B cell (primary cell): ENCODE results near the gene GALNT17. TPM values are rescaled to one million over a fixed set of nuclear protein-coding genes. Genes with fewer than 3 reads are reported as not detected.

Experiments
- ATAC-seq: fragments of 200-7000 bp; cut with Tn5 transposase; one replicate; pipeline ENCODE4 v1.10.0; 2021; ENCODE audit warnings: low read depth, mild to moderate bottlenecking, moderate number of reproducible peaks, moderate library complexity
- CTCF ChIA-PET: fragments of 350-600 bp; sonication (Branson Sonifier 250); formaldehyde crosslinking; loops from one replicate; lab custom pipeline; 2021; ENCODE audit warnings: antibody characterized with exemption, inconsistent platforms; lab: Charles Lee
- POLR2A ChIA-PET: fragments of 350-600 bp; sonication (Branson Sonifier 250); formaldehyde crosslinking; loops from one replicate; lab custom pipeline; 2021; ENCODE audit warnings: antibody characterized with exemption; lab: Charles Lee
- DNase-seq: peaks from one replicate; pipeline ENCODE4 v3.0.0; 2013
- H2AFZ ChIP-seq: 2 replicates; pipeline ENCODE4 v1.6.1; 2012; ENCODE audit warnings: mild to moderate bottlenecking, low read depth, low read length; ENCODE audit not compliant: insufficient read depth, poor library complexity, severe bottlenecking
- H3K27ac ChIP-seq, 2 donors: 1 replicate in 1 of 2; 2 replicates in 1 of 2; pipeline ENCODE4 v1.5.1; 2012 to 2013; ENCODE audit warnings: low read length in 2 of 2, mild to moderate bottlenecking in 2 of 2, moderate library complexity in 1 of 2
- H3K27me3 ChIP-seq, 4 experiments: fragments of 200-600 bp in 1 of 4; sonication (generic) in 1 of 4; replicated peaks in 1 of 4; 1 replicate in 2 of 4; 2 replicates in 2 of 4; pipeline versions ENCODE4 v1.6.1 to v1.7.0; 2013 to 2016; ENCODE audit warnings: low read length in 3 of 4, mild to moderate bottlenecking in 2 of 4, mixed read lengths in 1 of 4, moderate library complexity in 1 of 4; ENCODE audit not compliant: insufficient read depth in 4 of 4, control insufficient read depth in 3 of 4; ENCODE audit errors: control extremely low read depth in 1 of 4
- H3K36me3 ChIP-seq, 2 experiments: replicated peaks in 1 of 2; 1 replicate in 1 of 2; 2 replicates in 1 of 2; pipeline versions ENCODE4 v1.6.1 to v1.7.1; 2013; ENCODE audit warnings: low read length in 1 of 2; ENCODE audit not compliant: insufficient read depth in 2 of 2, control insufficient read depth in 1 of 2; ENCODE audit errors: control extremely low read depth in 1 of 2, extremely low read depth in 1 of 2
- H3K4me1 ChIP-seq, 2 donors: fragments of 200-600 bp in 1 of 2; sonication (generic) in 1 of 2; 1 replicate in 1 of 2; 2 replicates in 1 of 2; pipeline versions ENCODE4 v1.5.1 to v1.6.1; 2013 to 2017; ENCODE audit warnings: low read length in 2 of 2; ENCODE audit not compliant: control insufficient read depth in 2 of 2, insufficient read depth in 2 of 2
- H3K4me2 ChIP-seq: replicated peaks from 2 replicates; pipeline ENCODE3; 2012; ENCODE audit warnings: mild to moderate bottlenecking, low read depth, low read length; ENCODE audit not compliant: poor library complexity, severe bottlenecking
- H3K4me3 ChIP-seq, 5 experiments: fragments of 200-600 bp in 1 of 5; sonication (generic) in 1 of 5; 1 replicate in 3 of 5; 2 replicates in 2 of 5; pipeline versions ENCODE4 v1.5.1 to v1.7.0; 2011 to 2016; ENCODE audit warnings: low read length in 4 of 5, mild to moderate bottlenecking in 4 of 5, low read depth in 2 of 5, control low read depth in 1 of 5, moderate library complexity in 1 of 5; ENCODE audit not compliant: insufficient read depth in 1 of 5; ENCODE audit errors: control extremely low read depth in 1 of 5, extremely low read depth in 1 of 5
- H3K79me2 ChIP-seq: fragments of 200-600 bp; sonication (generic); one replicate; pipeline ENCODE4 v1.6.0; 2016; ENCODE audit warnings: low read length; ENCODE audit not compliant: control insufficient read depth, insufficient read depth
- H3K9ac ChIP-seq: fragments of 200-600 bp; sonication (generic); 2 replicates; pipeline ENCODE4 v1.6.1; 2017; ENCODE audit warnings: mild to moderate bottlenecking, low read length, moderate library complexity
- H3K9me3 ChIP-seq, 3 donors: one replicate each; pipeline versions ENCODE4 v1.6.1 to v1.7.1; 2013; ENCODE audit warnings: low read length in 2 of 3; ENCODE audit not compliant: control insufficient read depth in 2 of 3, insufficient read depth in 1 of 3; ENCODE audit errors: control extremely low read depth in 1 of 3
- H4K20me1 ChIP-seq: 2 replicates; pipeline ENCODE4 v1.6.0; 2012; ENCODE audit warnings: mild to moderate bottlenecking, low read length; ENCODE audit not compliant: insufficient read depth, control insufficient read depth, poor library complexity, severe bottlenecking
- H3K27ac Mint-ChIP-seq: one replicate; pipeline ENCODE4 v1.8.0; 2021; ENCODE audit warnings: mixed read lengths
- H3K27me3 Mint-ChIP-seq: one replicate; pipeline ENCODE4 v1.8.0; 2021; ENCODE audit warnings: mixed read lengths
- H3K4me1 Mint-ChIP-seq: one replicate; pipeline ENCODE4 v1.8.0; 2021; ENCODE audit warnings: mixed read lengths
- H3K4me3 Mint-ChIP-seq: one replicate; pipeline ENCODE4 v1.8.0; 2021; ENCODE audit warnings: mixed read lengths
- H3K9me3 Mint-ChIP-seq: one replicate; pipeline ENCODE4 v1.8.0; 2022; ENCODE audit warnings: mixed read lengths; ENCODE audit not compliant: insufficient read depth
- CTCF ChIP-seq: fragments of 200-600 bp; IDR thresholded peaks from one replicate; pipeline ENCODE4 v1.8.0; 2022; ENCODE audit warnings: antibody characterized with exemption, mild to moderate bottlenecking
- EZH2 ChIP-seq: IDR thresholded peaks from 2 replicates; pipeline ENCODE4 v1.6.1; 2012; ENCODE audit warnings: borderline replicate concordance, low read depth, mild to moderate bottlenecking, moderate library complexity, low read length; ENCODE audit not compliant: insufficient read depth, poor library complexity, severe bottlenecking
- WGBS: methylation state at CpG from one replicate; pipeline ENCODE4 v1.1.5; 2013; ENCODE audit warnings: missing lambda C conversion rate; ENCODE audit not compliant: insufficient coverage; 5-methylcytosine and 5-hydroxymethylcytosine counted together
- intact Hi-C: fragments of 100-400 bp; cut with micrococcal nuclease; formaldehyde crosslinking; loops from one replicate; pipeline ENCODE4 v1.10.0; 2022
- polyA plus RNA-seq: library from polyadenylated mRNA; depleted of rRNA; stranded (reverse); fragments of >200 nt; gene quantifications from 2 replicates; pipeline ENCODE4 v1.2.3, GENCODE V29; 2012
- total RNA-seq, 2 donors: library from RNA; stranded (reverse); fragments of 120-200 nt in 1 of 2; gene quantifications; 1 replicate in 1 of 2; 2 replicates in 1 of 2; pipeline versions ENCODE4 v1.2.3 to v1.2.4, GENCODE V29; 2013 to 2022

Gene GALNT17
- total and polyA plus RNA-seq, 2 donors (not counting 1 experiment from before 2014, with no cell fraction given) = not detected

DNA sequence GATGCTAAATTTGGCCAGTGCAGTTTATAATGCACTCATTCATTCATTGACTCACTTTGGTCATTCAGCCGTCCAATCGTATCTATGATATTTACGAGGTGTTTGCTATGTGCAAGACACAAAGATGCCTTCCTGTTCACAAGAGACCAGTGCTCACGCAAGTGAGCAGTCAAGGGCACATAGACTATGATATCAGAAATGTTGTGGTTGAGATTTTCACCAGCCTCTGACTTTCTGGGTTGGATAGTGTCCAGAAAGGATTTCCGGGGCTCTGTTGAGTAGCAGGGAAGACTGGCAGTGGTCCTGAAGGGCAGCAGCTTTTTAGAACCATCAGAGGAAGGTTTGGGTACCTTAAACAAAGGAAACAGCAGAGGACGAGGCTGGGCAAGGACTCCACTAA, 191.8 kb downstream of the GALNT17 start:
- DNase-seq = no peak
- H3K27me3 Mint-ChIP-seq = no peaks in the 10 kb centered on the region
- Histone ChIP-seq H3K4me2 (no peak overlapping the region), H3K4me3 (no peak overlapping the region), H3K9ac (no peak overlapping the region), H4K20me1 (no peaks in the 10 kb centered on the region), H3K9me3 (no peaks in the 10 kb centered on the region), H3K27ac (no peak overlapping the region), H3K36me3 (no peaks in the 10 kb centered on the region), H3K4me1 (no peaks in the 10 kb centered on the region), H3K79me2 (no peaks in the 10 kb centered on the region), H3K27me3 (no peaks in the 10 kb centered on the region), H2AFZ (no peak overlapping the region)
- peaks cover 3% of the 10 kb centered on the region for H3K9me3 Mint-ChIP-seq
- POLR2A ChIA-PET = no interaction called here
- ATAC-seq = no peak
- intact Hi-C loops = no loop called here
- H3K27ac Mint-ChIP-seq = no peak overlapping the region
- no peaks in the 10 kb centered on the region for H3K4me1 Mint-ChIP-seq
- 93% methylated on average over 5 of the region's 6 CpGs for WGBS
- TF ChIP-seq CTCF = no peak
- no peak for TF ChIP-seq EZH2
- CTCF ChIA-PET = no interaction called here
- H3K4me3 Mint-ChIP-seq = no peak overlapping the region

GRCh38 chr7:71325151-71325550, 193.2 kb downstream of the GALNT17 start:
- H3K36me3 ChIP-seq = no peaks in the 10 kb centered on the region
- TF ChIP-seq EZH2 (no peak), CTCF (no peak)
- no peak overlapping the region for H3K4me2 ChIP-seq
- Mint-ChIP-seq H3K4me1 (no peaks in the 10 kb centered on the region), H3K4me3 (no peak overlapping the region), H3K27ac (no peak overlapping the region), H3K9me3 (peaks cover 7% of the 10 kb centered on the region), H3K27me3 (no peaks in the 10 kb centered on the region)
- DNase-seq (no peak), ATAC-seq (no peak)
- POLR2A ChIA-PET = no interaction called here
- H3K4me3 ChIP-seq = no peak overlapping the region
- CTCF ChIA-PET = no interaction called here
- no peaks in the 10 kb centered on the region for H3K27me3 ChIP-seq
- no peak overlapping the region for H2AFZ ChIP-seq
- H3K79me2 ChIP-seq = no peaks in the 10 kb centered on the region
- no peaks in the 10 kb centered on the region for H4K20me1 ChIP-seq
- H3K4me1 ChIP-seq = no peaks in the 10 kb centered on the region
- WGBS = 96% methylated on average over 4 of the region's 5 CpGs
- intact Hi-C loops = no loop called here
- H3K9me3 ChIP-seq = no peaks in the 10 kb centered on the region
- no peak overlapping the region for H3K9ac ChIP-seq
- no peak overlapping the region for H3K27ac ChIP-seq
